Measurements from ENCODE around the gene PSTPIP1. TPM values are rescaled to one million over a fixed set of nuclear protein-coding genes. Genes with fewer than 3 reads are reported as not detected.
A peak's percentile ranks its signal among the peaks of the same experiment; 100 is the strongest.

Gene PSTPIP1
- total and polyA plus RNA-seq, 8 donors = 1.8 to 52.9 (median 3.4) TPM

DNA sequence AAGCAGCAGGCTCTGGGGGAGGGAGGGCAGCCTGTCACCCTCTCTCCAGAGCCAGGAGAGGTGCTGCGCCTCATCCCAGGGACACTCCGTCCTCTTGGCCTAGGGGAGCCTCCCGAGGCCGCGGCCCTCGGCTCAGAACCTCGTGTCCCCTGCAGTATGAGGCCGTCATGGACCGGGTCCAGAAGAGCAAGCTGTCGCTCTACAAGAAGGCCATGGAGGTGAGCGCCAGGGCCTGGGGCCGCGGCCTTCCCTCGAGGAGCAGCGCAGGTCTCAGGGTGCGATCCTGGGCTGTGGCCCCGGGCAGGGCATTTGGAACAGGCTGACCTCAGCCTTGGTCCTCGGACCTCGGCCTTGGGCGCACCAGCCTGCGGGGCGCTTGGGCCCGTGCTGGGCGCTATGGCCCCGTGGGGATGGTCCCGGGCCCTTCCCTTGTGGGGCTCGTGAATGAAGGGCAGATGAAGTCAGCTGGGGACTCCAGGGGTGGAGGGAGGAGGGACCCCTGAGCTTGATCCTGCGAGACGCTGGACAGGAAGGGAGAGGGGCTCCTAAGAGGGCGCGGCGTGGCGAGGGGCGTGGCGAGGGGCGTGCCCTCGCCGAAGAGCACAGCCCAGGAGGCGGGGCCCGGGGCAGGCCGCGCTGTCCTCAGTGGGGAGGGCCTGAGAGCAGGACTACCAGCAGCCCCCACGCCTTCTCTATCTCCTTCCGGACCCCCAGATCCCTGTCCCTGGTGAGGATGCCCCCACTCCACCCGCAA lies 32.9 kb downstream of the PSTPIP1 start:
- TF ChIP-seq, protein P1, sequence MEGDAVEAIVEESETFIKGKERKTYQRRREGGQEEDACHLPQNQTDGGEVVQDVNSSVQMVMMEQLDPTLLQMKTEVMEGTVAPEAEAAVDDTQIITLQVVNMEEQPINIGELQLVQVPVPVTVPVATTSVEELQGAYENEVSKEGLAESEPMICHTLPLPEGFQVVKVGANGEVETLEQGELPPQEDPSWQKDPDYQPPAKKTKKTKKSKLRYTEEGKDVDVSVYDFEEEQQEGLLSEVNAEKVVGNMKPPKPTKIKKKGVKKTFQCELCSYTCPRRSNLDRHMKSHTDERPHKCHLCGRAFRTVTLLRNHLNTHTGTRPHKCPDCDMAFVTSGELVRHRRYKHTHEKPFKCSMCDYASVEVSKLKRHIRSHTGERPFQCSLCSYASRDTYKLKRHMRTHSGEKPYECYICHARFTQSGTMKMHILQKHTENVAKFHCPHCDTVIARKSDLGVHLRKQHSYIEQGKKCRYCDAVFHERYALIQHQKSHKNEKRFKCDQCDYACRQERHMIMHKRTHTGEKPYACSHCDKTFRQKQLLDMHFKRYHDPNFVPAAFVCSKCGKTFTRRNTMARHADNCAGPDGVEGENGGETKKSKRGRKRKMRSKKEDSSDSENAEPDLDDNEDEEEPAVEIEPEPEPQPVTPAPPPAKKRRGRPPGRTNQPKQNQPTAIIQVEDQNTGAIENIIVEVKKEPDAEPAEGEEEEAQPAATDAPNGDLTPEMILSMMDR (IDR thresholded peaks at IDR 0.05) = no peak
- Histone ChIP-seq H3K27me3 (peaks cover 0 to 14% of the 10 kb centered on the region in 2 donors), H3K4me3 (no peak overlapping the region), H3K36me3 (peaks cover 0 to 84% of the 10 kb centered on the region in 2 donors), H3K27ac (no peak overlapping the region), H3K9me3 (no peaks in the 10 kb centered on the region), H3K4me1 (peaks cover 0 to 12% of the 10 kb centered on the region in 2 donors)
- peak in 3 of 4 donors; percentile 23 to 73 (median 35) for DNase-seq
- intact Hi-C loops (cut with DNase I) = no loop called here
- peak; percentile 49 for ATAC-seq

DNA sequence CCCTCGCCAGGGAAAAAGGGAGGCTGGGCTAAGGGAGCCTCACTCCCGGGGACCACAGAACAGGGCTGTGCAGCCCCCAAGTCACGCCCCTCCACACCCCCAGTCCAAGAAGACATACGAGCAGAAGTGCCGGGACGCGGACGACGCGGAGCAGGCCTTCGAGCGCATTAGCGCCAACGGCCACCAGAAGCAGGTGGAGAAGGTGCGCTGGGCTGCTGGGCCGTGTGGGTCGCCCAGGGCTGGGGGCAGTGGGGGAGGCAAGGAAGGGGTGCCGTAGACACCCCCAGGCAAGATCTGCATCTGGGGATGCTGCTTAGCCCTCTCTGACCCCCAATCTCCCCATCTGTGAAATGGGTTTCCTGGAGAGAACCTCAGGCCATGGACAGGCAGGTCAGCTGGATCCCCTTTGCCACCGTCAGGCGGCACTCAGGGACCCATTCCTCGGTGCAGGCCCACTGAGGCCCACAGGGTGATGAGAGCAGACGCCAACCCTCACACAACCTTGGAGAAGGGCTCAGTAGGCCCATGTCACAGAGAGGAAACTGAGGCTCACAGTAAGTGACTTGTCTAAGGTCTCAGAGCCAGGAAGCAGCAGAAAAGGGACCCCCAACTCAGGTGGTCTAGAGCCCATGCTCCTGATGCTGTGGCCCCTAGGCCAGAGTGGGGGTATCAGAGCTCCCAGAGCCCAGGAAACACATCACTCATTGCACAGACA lies 33.7 kb downstream of the PSTPIP1 start:
- peak in 2 of 4 donors; percentile 25 to 59 for DNase-seq
- TF ChIP-seq, protein P1 (IDR thresholded peaks at IDR 0.05) = no peak
- no peak overlapping the region for H3K4me3 ChIP-seq
- intact Hi-C loops (cut with DNase I) = no loop called here
- peaks cover 0 to 16% of the 10 kb centered on the region in 2 donors for H3K27me3 ChIP-seq
- H3K9me3 ChIP-seq = no peaks in the 10 kb centered on the region
- ATAC-seq = no peak
- H3K36me3 ChIP-seq = peaks cover 0 to 89% of the 10 kb centered on the region in 2 donors
- H3K27ac ChIP-seq = no peak overlapping the region
- peaks cover 0 to 12% of the 10 kb centered on the region in 2 donors for H3K4me1 ChIP-seq

DNA sequence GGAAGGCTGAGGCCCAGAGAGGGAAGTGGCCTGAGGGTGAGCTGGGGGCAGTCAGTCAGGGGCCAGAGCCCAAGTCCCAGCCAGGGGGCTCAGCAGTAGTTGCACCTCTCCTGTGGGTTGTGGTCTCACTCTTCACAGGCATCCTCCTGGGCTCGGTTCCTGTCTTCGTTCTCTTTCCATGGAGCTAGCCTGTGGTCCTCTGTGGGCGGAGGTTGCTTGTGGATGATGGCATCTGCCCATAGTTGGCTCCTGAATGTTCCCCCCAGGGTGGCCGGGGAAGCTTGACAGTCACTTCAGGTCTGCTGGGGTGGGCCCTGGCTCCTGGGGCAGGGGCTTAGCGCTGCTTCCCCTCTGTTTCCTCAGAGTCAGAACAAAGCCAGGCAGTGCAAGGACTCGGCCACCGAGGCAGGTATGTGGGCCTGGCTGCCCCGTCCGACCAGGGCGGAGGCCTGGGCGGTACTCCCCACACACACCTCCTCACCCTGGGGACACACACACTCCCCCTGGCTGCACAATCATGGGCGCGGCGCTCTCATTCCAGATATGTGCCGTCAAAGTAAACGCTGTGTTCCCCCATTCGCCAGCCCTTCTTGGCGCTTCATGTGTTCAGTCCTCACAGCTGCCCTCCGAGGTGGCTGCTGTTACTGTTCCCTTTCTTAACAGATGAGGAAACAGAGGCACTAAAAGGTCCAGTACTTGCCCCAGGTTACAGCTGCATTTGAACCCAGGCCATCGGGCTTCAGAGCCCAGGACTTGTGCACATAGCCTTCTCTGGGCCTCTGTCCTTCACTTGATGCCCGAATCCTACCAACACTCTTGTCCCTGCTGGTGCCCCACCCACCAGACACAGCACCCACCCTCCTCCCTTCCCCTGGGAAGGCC lies 34.5 kb downstream of the PSTPIP1 start:
- Histone ChIP-seq H3K4me3 (no peak overlapping the region), H3K9me3 (no peaks in the 10 kb centered on the region), H3K27me3 (peaks cover 0 to 16% of the 10 kb centered on the region in 2 donors), H3K36me3 (peaks cover 0 to 91% of the 10 kb centered on the region in 2 donors), H3K27ac (no peak overlapping the region), H3K4me1 (peaks cover 0 to 7% of the 10 kb centered on the region in 2 donors)
- TF ChIP-seq, protein P1 (IDR thresholded peaks at IDR 0.05) = no peak
- DNase-seq = peak in 2 of 4 donors; percentile 27 to 65
- no peak for ATAC-seq
- intact Hi-C loops (cut with DNase I) = no loop called here

DNA sequence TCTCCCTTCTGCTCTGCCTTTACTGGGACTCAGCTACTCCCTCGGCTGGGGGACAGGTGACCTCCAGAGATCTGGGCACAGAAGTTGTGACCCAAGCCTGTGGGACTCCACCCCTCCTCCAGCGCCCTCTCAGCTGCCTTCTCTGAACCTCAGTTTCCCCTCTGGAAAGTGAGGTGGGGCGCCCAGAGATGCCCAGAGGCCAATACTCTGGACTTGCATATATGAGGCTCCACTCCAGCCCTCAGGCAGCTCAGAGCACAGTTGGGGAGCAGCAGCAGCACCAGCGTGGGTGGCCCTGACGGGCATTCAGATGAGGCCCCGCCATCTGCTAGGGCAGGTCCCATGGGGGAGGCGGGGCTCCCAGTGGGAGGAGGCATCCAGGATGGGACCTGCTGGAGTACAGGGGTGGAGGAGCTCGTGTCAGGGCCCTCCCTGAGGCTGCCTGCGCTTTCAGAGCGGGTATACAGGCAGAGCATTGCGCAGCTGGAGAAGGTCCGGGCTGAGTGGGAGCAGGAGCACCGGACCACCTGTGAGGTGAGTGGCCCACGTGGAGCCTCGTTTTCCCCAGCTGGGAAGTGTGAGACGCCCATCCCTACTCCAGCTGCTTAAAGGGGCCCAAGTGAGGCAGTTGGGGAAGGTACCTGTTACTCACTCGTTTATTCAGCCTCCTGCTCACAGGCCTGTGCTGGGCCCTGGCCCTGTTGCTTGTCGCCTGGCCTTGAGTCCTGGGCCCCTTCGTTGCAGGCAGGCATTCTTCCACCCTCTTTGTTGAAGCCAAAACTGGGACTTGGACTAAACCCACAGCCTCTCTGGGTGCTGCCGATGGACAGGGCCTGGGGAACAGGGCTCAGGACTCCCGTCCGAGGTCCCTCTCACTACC lies 35.4 kb downstream of the PSTPIP1 start:
- Histone ChIP-seq H3K27ac (no peak overlapping the region), H3K27me3 (peaks cover 0 to 16% of the 10 kb centered on the region in 2 donors), H3K9me3 (no peaks in the 10 kb centered on the region), H3K36me3 (peaks cover 0 to 96% of the 10 kb centered on the region in 2 donors), H3K4me1 (peaks cover 0 to 6% of the 10 kb centered on the region in 2 donors), H3K4me3 (no peak overlapping the region)
- intact Hi-C loops (cut with DNase I) = no loop called here
- TF ChIP-seq, protein P1 (IDR thresholded peaks at IDR 0.05) = no peak
- ATAC-seq = no peak
- peak in 2 of 4 donors; percentile 27 to 63 for DNase-seq

Measured in left lung (tissue), 10 donors.